Mesodermal cell (in vitro differentiated cells): Measurements from ENCODE around the gene ZNF668.
"Not testable (repeated sequence)": the region's sequence is repeated elsewhere in the genome, so short reads cannot be mapped to it uniquely, and the experiment has no call there.

Source experiments
- H3K27ac ChIP-seq: 2 replicates; pipeline ENCODE4 v1.7.0; 2013; ENCODE audit warnings: mild to moderate bottlenecking, low read depth, low read length, moderate library complexity; ENCODE audit not compliant: severe bottlenecking
- H3K36me3 ChIP-seq: 2 replicates; pipeline ENCODE4 v1.7.1; 2013; ENCODE audit warnings: mild to moderate bottlenecking, low read length, moderate library complexity; ENCODE audit not compliant: control insufficient read depth, insufficient read depth
- H3K4me1 ChIP-seq: one replicate; pipeline ENCODE4 v1.7.1; 2013; ENCODE audit warnings: mild to moderate bottlenecking, low read length; ENCODE audit not compliant: insufficient read depth, control insufficient read depth, poor library complexity, severe bottlenecking
- H3K4me3 ChIP-seq: 2 replicates; pipeline ENCODE4 v1.7.0; 2013; ENCODE audit warnings: low read length, control low read depth, mild to moderate bottlenecking; ENCODE audit not compliant: insufficient read depth, poor library complexity, severe bottlenecking; ENCODE audit errors: extremely low read depth
- H3K9me3 ChIP-seq: 2 replicates; pipeline ENCODE4 v1.7.1; 2013; ENCODE audit warnings: mild to moderate bottlenecking, low read length, moderate library complexity; ENCODE audit not compliant: control insufficient read depth
- WGBS, 2 experiments: methylation state at CpG; one replicate each; pipeline ENCODE4 v1.1.5; 2013; ENCODE audit warnings: missing lambda C conversion rate in 2 of 2; ENCODE audit not compliant: insufficient coverage in 2 of 2; 5-methylcytosine and 5-hydroxymethylcytosine counted together

Gene ZNF668

GRCh38 chr16:31023627-31024226 lies 50.3 kb downstream of the ZNF668 start:
- no peaks in the 10 kb centered on the region for H3K4me1 ChIP-seq
- WGBS, 2 experiments, result 80 to 95% methylated on average over 2 to 5 of the region's 6 CpGs
- H3K9me3 ChIP-seq, result no peaks in the 10 kb centered on the region
- H3K36me3 ChIP-seq, result no peaks in the 10 kb centered on the region
- no peak overlapping the region for H3K4me3 ChIP-seq
- no peak overlapping the region for H3K27ac ChIP-seq

DNA sequence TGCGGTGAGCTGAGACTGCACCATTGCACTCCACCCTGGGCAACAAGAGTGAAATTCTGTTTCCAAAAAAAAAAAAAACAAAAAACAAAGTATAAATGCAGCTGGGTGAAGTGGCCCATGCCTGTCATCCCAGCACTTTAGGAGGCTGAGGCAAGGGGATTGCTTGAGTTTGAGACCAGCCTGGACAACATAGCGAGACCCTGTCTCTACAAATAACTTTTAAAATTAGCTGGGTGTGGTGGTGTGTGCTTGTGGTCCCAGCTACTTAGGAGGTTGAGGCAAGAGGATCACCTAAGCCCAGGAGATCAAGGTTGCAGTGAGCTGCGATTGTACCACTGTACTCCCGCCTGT lies 50.8 kb downstream of the ZNF668 start:
- Histone ChIP-seq H3K4me1 (no peaks in the 10 kb centered on the region), H3K36me3 (no peaks in the 10 kb centered on the region), H3K4me3 (no peak overlapping the region), H3K9me3 (no peaks in the 10 kb centered on the region), H3K27ac (no peak overlapping the region)
- 90 to 100% methylated on average over 2 of the region's 4 CpGs for WGBS, 2 experiments

GRCh38 chr16:31022544-31023251 lies 51.3 kb downstream of the ZNF668 start:
- Histone ChIP-seq H3K36me3 (no peaks in the 10 kb centered on the region), H3K27ac (no peak overlapping the region), H3K9me3 (no peaks in the 10 kb centered on the region), H3K4me3 (no peak overlapping the region), H3K4me1 (no peaks in the 10 kb centered on the region)
- 85 to 91% methylated on average over 9 to 12 of the region's 12 CpGs for WGBS, 2 experiments

DNA sequence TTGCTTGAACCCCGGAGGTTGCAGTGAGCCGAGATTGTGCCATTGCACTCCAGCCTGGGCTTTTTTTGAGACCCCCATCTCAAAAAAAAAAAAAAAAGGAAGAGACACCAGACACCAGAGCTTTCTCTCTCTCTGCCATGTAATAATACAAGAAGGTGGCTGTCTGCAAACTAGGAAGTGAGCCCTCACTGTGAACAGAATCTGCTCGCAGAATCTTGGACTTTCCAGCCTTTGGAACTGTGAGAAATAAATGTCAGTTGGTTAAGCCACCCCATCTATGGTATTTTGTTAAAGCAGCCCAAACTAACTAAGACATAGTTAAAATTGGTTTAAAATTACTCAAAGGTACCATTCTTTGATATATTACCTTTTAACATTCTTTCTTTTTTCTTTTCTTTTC lies 53.5 kb downstream of the ZNF668 start:
- H3K9me3 ChIP-seq, result no peaks in the 10 kb centered on the region
- H3K4me3 ChIP-seq, result no peak overlapping the region
- H3K36me3 ChIP-seq, result no peaks in the 10 kb centered on the region
- 100% methylated on average over 1 of the region's 3 CpGs; no CpG with 5 or more reads in 1 of the 2 experiments for WGBS, 2 experiments
- no peak overlapping the region for H3K27ac ChIP-seq
- no peaks in the 10 kb centered on the region for H3K4me1 ChIP-seq

DNA sequence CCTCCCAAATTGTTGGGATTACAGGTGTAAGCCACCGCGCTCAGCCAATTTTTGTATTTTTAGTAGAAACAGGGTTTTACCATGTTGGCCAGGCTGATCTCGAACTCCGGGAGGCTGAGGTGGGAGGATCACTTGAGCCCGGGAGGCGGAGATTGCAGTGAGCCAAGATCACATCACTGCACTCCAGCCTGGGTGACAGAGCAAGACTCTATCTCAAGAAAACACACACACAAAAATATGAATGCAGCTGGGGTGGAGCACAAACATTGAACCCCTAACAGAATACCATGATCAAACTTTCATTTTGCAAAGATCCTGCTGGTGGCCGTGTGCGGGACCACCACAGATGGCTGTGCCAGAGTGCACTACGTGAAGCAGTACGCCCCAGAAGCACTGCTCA lies 56.3 kb downstream of the ZNF668 start:
- H3K9me3 ChIP-seq, H3K4me1 ChIP-seq, H3K27ac ChIP-seq, H3K36me3 ChIP-seq, H3K4me3 ChIP-seq: not testable (repeated sequence)
- WGBS, 2 experiments, result 89 to 91% methylated on average over 6 to 7 of the region's 10 CpGs

DNA sequence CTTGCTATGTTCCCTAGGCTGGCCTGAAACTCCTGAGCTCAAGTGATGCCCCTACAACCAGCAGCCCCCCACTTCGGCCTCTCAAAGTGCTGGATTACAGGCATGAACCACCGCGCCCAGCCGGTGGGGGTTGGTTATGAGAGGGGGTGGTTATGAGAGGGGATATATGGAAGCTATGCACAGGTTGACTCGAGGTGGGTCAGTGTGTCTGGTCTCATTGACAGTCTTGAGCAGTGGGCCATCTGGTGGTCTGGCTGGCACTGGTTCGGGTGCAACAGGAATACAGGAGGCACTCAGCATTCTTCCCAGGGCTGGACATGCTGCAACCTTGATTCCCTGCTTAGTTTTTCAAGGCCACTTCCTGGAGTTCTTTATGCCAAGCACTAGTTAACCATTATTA lies 58.0 kb downstream of the ZNF668 start:
- H3K9me3 ChIP-seq, result no peaks in the 10 kb centered on the region
- WGBS, 2 experiments, result 54 to 57% methylated on average over 3 of the region's 6 CpGs
- H3K36me3 ChIP-seq, result no peaks in the 10 kb centered on the region
- H3K4me3 ChIP-seq, result no peak overlapping the region
- H3K27ac ChIP-seq, result no peak overlapping the region
- no peaks in the 10 kb centered on the region for H3K4me1 ChIP-seq

- H3K27ac ChIP-seq, H3K4me1 ChIP-seq, H3K9me3 ChIP-seq, H3K36me3 ChIP-seq, H3K4me3 ChIP-seq: not testable (repeated sequence)
Observed at GRCh38 chr16:31013292-31013691, 60.7 kb downstream of the ZNF668 start.

DNA sequence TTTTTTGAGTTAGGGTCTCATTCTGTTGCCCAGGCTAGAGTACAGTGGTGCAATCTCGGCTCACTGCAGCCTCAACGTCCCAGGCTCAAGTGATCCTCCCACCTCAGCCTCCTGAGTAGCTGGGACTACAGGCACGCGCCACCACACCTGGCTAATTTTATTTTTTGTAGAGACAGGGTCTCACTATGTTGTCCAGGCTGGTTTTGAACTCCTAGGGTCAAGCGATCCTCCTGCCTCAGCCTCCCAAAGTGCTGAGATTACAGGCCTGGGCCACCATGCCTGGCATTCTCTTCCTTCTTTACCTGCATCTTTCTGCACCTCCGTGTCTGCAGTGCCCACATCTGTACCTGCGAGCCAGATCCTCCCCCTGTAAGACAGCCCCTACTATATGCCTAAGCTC lies 62.2 kb downstream of the ZNF668 start:
- not testable (repeated sequence) for H3K4me3 ChIP-seq, H3K36me3 ChIP-seq, H3K9me3 ChIP-seq, H3K27ac ChIP-seq, H3K4me1 ChIP-seq
- WGBS, 2 experiments, result 92 to 99% methylated on average over 7 of the region's 7 CpGs
